Activated T-cell treated with anti-CD3 and anti-CD28 coated beads for 48 hours (primary cell): ENCODE measurements around the gene NKTR.

ENCODE experiments used
- DNase-seq: peaks from one replicate; pipeline ENCODE4 v3.0.0-alpha.2; 2020; ENCODE audit warnings: low read depth

Gene NKTR

GRCh38 chr3:42696356-42697288 is 96.1 kb downstream of the NKTR start:
- no peak for DNase-seq

DNA sequence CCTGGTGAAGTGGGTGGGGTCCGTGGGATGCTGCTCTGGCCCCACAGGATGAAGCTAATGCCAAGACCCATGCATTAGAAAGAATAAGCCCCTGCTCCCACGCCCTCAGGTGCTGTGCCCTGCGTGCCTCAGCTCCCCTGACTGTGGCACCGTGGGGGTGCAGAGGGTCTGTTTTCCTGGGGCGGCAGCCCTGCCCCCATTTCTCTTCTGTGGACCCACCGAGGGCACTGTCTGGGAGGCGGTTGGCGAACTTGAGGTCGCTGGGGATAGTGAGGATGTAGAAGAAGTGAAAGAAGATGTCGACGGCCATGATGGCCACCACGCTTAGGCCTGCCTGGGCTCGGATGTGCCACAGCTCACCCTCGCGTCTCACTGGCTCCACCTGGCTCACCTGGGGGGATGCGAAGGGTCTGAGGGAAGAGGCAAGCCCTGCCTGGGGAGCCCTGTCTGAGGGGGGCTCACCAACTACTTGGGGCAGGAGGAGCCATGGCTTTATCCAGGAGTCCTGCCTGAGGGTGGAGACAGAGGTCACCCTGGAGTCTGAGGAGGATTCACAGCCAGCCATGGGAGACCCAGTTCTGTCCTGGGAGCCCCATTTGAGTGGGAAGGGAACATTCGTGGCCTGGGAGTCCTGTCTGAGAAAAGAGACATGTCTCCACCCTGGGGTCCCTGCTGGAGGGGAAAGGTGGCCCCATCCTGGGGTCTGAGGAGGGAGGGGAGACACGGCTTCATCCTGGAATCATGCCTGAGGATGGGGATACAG is 97.0 kb downstream of the NKTR start:
- DNase-seq, result no peak
